RWPE1 (cell line): ENCODE data around the gene THAP2.

Experiments used
- CTCF ChIA-PET: fragments of 350-600 bp; sonication (Branson Sonifier 250); formaldehyde crosslinking; extraction: SDS; loops from one replicate; lab custom pipeline; 2021; lab: Yijun Ruan, JAX
- POLR2A ChIA-PET: fragments of 400-600 bp; formaldehyde crosslinking; extraction: SDS; loops from one replicate; lab custom pipeline; 2020; ENCODE audit warnings: antibody characterized with exemption; ENCODE audit not compliant: low non-redundant PET; lab: Yijun Ruan, JAX
- DNase-seq: peaks from one replicate; pipeline ENCODE4 v3.0.0; 2012; ENCODE audit warnings: low spot score
- H3K27ac ChIP-seq: fragments of 450-650 bp; 2 replicates; pipeline ENCODE4 v1.5.1; 2017
- CTCF ChIP-seq: fragments of 450-650 bp; conservative IDR thresholded peaks from 2 replicates; pipeline ENCODE4 v1.5.1; 2017; ENCODE audit warnings: low read depth, mild to moderate bottlenecking

THAP2 gene

DNA sequence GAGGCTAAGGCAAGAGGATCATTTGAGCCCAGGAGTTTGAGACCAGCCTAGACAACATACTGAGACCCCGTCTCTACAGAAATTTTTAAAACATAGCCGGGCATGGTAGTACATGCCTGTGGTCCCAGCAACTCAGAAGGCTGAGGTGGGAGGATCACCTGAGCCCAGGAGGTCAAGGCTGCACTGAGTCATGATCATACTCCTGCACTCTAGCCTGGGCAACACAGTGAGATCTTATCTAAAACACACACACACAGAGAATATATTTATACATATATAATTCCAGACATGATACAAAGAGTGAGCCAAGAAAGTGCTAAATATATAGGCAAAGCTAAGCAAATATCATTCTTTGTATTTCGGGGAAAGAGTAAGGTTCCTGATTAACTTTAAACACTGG is 9.9 kb upstream of the THAP2 start:
- ChIA-PET CTCF (interaction anchor here (0.5 kb wide), 1 partner anchor 18 kb away, joined by 4 read pairs; no protein-coding TSS in a partner anchor), POLR2A (no interaction called here)
- TF ChIP-seq CTCF: no peak
- no peak overlapping the region for H3K27ac ChIP-seq
- DNase-seq: no peak

DNA sequence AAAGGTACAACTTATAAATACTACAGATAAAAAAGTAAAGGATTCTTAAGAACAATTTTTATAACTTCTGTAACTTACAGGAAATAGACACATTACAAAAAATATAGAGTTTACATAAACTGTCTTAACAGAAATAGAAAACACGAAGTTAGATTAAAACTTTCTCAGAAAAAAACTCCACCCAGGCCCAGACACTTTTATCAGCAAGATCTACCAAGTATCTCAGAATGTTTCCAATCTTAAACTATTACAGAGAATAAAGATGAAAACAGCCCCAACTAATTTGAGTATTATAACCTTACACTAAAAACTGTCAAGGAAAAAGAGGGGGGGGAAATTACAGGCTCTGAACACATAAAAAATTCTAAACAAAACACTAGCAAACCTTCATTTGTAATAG is 8.6 kb upstream of the THAP2 start:
- no peak for DNase-seq
- no peak for TF ChIP-seq CTCF
- ChIA-PET CTCF (no interaction called here), POLR2A (no interaction called here)
- H3K27ac ChIP-seq: no peak overlapping the region

DNA sequence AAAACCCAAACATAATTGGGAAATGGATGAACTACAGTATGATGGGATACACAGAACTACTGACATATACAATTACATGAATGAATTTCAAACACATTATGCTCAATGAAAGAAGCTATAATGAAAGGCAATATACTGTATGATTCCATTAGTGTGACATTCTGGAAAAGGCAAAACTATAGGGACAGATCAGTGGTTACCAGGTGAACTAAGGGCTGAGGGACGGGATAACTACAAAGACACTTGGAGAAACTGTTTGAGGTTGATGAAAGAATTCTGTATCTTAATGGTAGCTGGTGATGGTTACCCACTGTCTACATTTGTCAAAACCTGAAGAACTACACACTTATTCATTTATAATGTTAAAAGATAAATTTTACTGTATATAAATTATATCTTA is 8.2 kb upstream of the THAP2 start:
- POLR2A ChIA-PET: no interaction called here
- DNase-seq: no peak
- no peak for TF ChIP-seq CTCF
- CTCF ChIA-PET: no interaction called here
- H3K27ac ChIP-seq: no peak overlapping the region

DNA sequence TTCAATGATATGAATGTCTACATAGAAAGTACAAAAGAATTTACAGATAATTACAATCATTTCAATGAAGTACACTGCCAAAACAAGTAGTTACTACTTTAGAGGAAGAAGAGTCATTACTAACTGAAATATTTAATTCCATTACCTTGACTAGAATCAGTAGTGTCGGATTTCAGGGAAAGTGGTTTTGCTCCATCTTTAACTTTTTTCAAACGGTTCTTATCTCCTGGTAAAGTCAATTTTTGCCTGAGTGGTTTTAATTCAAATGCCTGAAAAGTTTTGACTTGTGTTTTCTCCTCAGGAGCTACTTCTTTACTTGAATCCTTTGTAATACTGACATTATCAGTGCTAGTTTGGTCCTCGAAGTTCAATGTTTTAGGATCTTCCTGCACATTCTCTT is 7.4 kb upstream of the THAP2 start:
- H3K27ac ChIP-seq: no peak overlapping the region
- CTCF ChIA-PET: no interaction called here
- TF ChIP-seq CTCF: no peak
- no peak for DNase-seq
- POLR2A ChIA-PET: no interaction called here

DNA sequence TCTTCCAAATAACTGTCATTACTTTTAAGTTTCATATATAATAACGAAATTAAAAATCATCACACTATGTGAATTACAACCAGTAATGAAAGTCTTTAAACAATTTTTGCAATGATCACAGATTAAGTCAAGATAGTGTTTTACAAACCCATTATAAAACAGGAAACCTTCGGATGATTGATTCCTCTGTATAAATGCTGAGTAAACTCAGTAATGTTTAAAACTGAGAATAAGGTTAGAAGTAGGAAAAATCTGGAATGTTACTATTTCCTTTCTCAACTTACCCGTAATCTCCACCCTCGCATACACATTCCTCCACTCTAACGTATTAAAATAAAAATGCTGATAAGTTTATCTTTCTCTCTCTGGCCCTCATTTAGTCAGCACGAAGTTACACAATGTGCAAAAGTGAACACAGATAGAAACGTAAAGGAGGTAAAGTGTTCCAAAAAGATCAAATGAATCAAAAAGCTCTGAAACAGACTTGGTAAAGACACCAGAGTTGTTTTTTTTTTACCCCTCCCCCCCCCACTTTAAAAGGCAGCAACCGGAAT is 2.0 kb upstream of the THAP2 start:
- no peak for TF ChIP-seq CTCF
- POLR2A ChIA-PET: no interaction called here
- no peak overlapping the region for H3K27ac ChIP-seq
- DNase-seq: no peak
- CTCF ChIA-PET: interaction anchor here (2.9 kb wide), 1 partner anchor 85 kb away, joined by 15 read pairs; no protein-coding TSS in a partner anchor

GRCh38 chr12:71662849-71663560 is 1.1 kb upstream of the THAP2 start:
- no peak for TF ChIP-seq CTCF
- H3K27ac ChIP-seq: peak overlapping the region; percentile 97
- DNase-seq: peak; percentile 48
- ChIA-PET CTCF (interaction anchor here (0.6 to 2.9 kb wide), 3 partner anchors 72 to 230 kb away, joined by 4 to 15 read pairs (median 7); no protein-coding TSS in a partner anchor), POLR2A (interaction anchor here (1.4 to 1.8 kb wide), 2 partner anchors 23 to 91 kb away, joined by 3 to 19 read pairs; partner anchors contain the start of gene TMEM19)
